ENCODE measurements around the gene GPR37.

GPR37 gene

DNA sequence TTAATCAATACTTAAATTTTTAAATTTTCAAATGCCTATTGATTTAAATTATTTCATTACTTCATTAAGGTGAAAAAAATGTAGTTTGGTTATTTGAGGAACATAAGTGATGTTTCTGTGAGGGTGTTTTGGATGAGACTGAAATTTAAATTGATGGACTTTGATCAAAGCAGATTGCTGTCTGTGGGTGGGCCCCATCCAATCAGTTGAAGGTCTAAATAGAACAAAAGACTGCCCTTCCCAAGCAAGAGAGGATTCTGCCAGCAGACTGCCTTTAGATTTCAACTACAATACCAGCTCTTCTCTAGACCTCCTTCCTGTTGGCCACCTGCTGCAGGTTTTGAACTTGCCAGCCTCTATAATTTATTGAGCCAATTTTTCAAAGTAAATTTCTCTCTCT is 14.5 kb upstream of the GPR37 start:
- no peaks in the 10 kb centered on the region for H3K79me2 ChIP-seq (ENCODE audit: insufficient read depth, low read length)
- no peak overlapping the region for H3K27ac ChIP-seq (ENCODE audit: low read depth, low read length)
- no peak overlapping the region for H3K4me2 ChIP-seq (ENCODE audit: low read depth, low read length, poor library complexity, severe bottlenecking)
- H3K4me3 ChIP-seq (ENCODE audit: insufficient read depth, low read length, poor library complexity, severe bottlenecking): no peak overlapping the region
- H2AFZ ChIP-seq (ENCODE audit: low read depth, low read length, severe bottlenecking): no peak overlapping the region
- H3K9me3 ChIP-seq (ENCODE audit: insufficient read depth, low read length): no peaks in the 10 kb centered on the region
- no peaks in the 10 kb centered on the region for H3K27me3 ChIP-seq (ENCODE audit: low read length)
- H4K20me1 ChIP-seq (ENCODE audit: low read depth, low read length): no peaks in the 10 kb centered on the region
- no peak overlapping the region for H3K9ac ChIP-seq (ENCODE audit: low read length)
- TF ChIP-seq EZH2phosphoT487 (conservative IDR thresholded peaks at IDR 0.05; ENCODE audit: low read length): no peak
- TF ChIP-seq, protein P1, sequence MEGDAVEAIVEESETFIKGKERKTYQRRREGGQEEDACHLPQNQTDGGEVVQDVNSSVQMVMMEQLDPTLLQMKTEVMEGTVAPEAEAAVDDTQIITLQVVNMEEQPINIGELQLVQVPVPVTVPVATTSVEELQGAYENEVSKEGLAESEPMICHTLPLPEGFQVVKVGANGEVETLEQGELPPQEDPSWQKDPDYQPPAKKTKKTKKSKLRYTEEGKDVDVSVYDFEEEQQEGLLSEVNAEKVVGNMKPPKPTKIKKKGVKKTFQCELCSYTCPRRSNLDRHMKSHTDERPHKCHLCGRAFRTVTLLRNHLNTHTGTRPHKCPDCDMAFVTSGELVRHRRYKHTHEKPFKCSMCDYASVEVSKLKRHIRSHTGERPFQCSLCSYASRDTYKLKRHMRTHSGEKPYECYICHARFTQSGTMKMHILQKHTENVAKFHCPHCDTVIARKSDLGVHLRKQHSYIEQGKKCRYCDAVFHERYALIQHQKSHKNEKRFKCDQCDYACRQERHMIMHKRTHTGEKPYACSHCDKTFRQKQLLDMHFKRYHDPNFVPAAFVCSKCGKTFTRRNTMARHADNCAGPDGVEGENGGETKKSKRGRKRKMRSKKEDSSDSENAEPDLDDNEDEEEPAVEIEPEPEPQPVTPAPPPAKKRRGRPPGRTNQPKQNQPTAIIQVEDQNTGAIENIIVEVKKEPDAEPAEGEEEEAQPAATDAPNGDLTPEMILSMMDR (IDR thresholded peaks at IDR 0.05; ENCODE audit: insufficient read depth, low read length, poor library complexity, severe bottlenecking): no peak
- no peaks in the 10 kb centered on the region for H3K36me3 ChIP-seq (ENCODE audit: low read length)
- no peaks in the 10 kb centered on the region for H3F3A ChIP-seq (ENCODE audit: insufficient read depth)
- no peaks in the 10 kb centered on the region for H3K9me2 ChIP-seq (replicated peaks; ENCODE audit: insufficient read depth, low read length)

DNA sequence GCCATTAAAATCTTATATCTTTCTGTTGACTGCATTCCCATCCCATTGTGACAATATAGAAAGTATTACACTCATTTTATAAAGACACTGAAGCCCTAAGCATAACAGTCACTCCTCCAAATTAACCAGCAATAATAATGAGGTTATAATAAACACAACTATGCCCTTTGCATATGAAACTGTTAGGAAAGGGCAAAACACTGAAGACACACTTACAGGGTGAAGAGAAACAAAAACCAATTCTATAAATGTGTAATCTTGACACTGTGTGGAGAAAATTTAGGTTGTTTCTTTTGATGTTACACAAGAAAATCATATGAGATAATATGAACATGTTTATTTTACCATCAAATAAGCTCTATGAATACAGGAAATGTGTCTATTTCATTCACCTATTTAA is 14.0 kb upstream of the GPR37 start:
- TF ChIP-seq, protein P1 (IDR thresholded peaks at IDR 0.05; ENCODE audit: insufficient read depth, low read length, poor library complexity, severe bottlenecking): no peak
- no peak for TF ChIP-seq EZH2phosphoT487 (conservative IDR thresholded peaks at IDR 0.05; ENCODE audit: low read length)
- Histone ChIP-seq H3F3A (ENCODE audit: insufficient read depth) (no peaks in the 10 kb centered on the region), H4K20me1 (ENCODE audit: low read depth, low read length) (no peaks in the 10 kb centered on the region)

DNA sequence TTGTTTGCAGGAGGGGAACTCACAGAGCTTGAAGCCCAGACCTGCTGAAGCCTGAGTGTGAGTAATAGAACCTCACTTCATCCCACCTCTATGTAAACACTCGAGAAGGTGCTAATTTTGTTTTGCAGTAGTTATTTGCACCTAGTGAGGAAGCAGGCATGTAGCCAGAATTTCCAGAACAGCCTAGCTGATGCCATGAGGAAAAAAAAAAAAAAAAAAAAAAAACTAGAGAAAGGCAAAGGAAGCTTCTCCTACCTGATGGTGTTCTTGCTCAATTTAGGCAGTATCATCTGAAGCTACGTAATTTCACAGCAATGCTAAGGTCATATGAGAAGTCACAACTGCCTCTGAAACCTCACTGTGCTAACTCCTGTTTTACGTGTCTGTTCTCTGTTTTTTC is 13.6 kb upstream of the GPR37 start:
- Histone ChIP-seq H3K4me3 (ENCODE audit: insufficient read depth, low read length, poor library complexity, severe bottlenecking) (no peak overlapping the region), H3K9ac (ENCODE audit: low read length) (no peak overlapping the region), H3K9me2 (replicated peaks; ENCODE audit: insufficient read depth, low read length) (no peaks in the 10 kb centered on the region), H3K79me2 (ENCODE audit: insufficient read depth, low read length) (no peaks in the 10 kb centered on the region), H4K20me1 (ENCODE audit: low read depth, low read length) (no peaks in the 10 kb centered on the region), H3K27ac (ENCODE audit: low read depth, low read length) (no peak overlapping the region), H3K4me2 (ENCODE audit: low read depth, low read length, poor library complexity, severe bottlenecking) (no peak overlapping the region), H2AFZ (ENCODE audit: low read depth, low read length, severe bottlenecking) (no peak overlapping the region), H3F3A (ENCODE audit: insufficient read depth) (no peaks in the 10 kb centered on the region), H3K27me3 (ENCODE audit: low read length) (no peaks in the 10 kb centered on the region), H3K36me3 (ENCODE audit: low read length) (no peaks in the 10 kb centered on the region), H3K9me3 (ENCODE audit: insufficient read depth, low read length) (no peaks in the 10 kb centered on the region)
- TF ChIP-seq, protein P1 (IDR thresholded peaks at IDR 0.05; ENCODE audit: insufficient read depth, low read length, poor library complexity, severe bottlenecking): no peak
- no peak for TF ChIP-seq EZH2phosphoT487 (conservative IDR thresholded peaks at IDR 0.05; ENCODE audit: low read length)

More for the DNA sequence above, 14.0 kb upstream of the GPR37 start:
- H3K9ac ChIP-seq (ENCODE audit: low read length): no peak overlapping the region
- H3K9me2 ChIP-seq (replicated peaks; ENCODE audit: insufficient read depth, low read length): no peaks in the 10 kb centered on the region
- no peaks in the 10 kb centered on the region for H3K79me2 ChIP-seq (ENCODE audit: insufficient read depth, low read length)
- H3K36me3 ChIP-seq (ENCODE audit: low read length): no peaks in the 10 kb centered on the region
- no peaks in the 10 kb centered on the region for H3K9me3 ChIP-seq (ENCODE audit: insufficient read depth, low read length)
- no peak overlapping the region for H3K27ac ChIP-seq (ENCODE audit: low read depth, low read length)
- no peak overlapping the region for H3K4me2 ChIP-seq (ENCODE audit: low read depth, low read length, poor library complexity, severe bottlenecking)
- H3K4me3 ChIP-seq (ENCODE audit: insufficient read depth, low read length, poor library complexity, severe bottlenecking): no peak overlapping the region
- no peaks in the 10 kb centered on the region for H3K27me3 ChIP-seq (ENCODE audit: low read length)
- H2AFZ ChIP-seq (ENCODE audit: low read depth, low read length, severe bottlenecking): no peak overlapping the region

All from SU-DHL-6 (cell line).